Hepatocyte (in vitro differentiated cells): ENCODE data around the gene LRP1B.

Experiments
- EZH2 ChIP-seq: fragments of 200-600 bp; sonication (generic); IDR thresholded peaks from 2 replicates; pipeline ENCODE4 v1.6.1; 2016; ENCODE audit warnings: antibody characterized with exemption, mild to moderate bottlenecking, borderline replicate concordance
- TF ChIP-seq, protein P1 (sequence below): fragments of 200-600 bp; sonication (generic); IDR thresholded peaks from 2 replicates; pipeline ENCODE4 v1.5.1; 2016; ENCODE audit warnings: antibody characterized with exemption, mild to moderate bottlenecking; ENCODE audit not compliant: poor library complexity

DNA sequence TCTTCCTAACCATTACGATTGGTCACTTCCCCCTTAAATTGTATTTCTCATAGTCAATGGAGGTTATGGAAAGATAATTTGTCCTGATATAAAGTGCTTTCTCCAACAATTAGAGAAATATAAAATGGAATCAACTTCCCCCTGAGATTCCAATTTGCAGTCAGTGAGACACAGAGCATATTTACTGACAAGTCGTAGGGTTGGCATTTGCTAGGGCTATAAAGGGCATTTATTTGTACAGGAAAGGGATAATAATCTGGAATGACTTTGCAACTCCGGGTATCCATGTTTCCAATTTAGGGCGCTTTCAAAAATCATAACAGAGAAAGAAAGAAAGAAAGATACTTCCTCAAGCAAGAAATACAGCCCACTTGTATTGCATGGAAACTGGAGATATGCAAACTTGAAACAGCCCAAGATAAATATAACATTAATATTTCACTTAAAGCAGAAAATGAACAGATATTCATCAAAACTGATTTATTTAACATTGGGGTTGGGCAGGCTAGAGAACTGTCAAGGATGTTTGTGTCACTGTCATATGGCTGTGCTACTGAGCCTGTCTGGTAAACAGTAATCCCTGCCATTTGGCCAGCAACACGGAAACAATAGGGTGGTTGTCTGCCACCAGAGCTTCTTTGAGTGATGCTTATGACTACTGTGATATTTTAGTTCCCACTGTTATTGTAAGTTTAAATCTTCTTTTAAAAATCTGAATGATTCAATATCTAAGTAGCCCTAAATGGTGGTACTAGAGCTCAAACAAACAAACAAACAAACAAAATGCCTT is 621.8 kb downstream of the LRP1B start:
- TF ChIP-seq, protein P1, sequence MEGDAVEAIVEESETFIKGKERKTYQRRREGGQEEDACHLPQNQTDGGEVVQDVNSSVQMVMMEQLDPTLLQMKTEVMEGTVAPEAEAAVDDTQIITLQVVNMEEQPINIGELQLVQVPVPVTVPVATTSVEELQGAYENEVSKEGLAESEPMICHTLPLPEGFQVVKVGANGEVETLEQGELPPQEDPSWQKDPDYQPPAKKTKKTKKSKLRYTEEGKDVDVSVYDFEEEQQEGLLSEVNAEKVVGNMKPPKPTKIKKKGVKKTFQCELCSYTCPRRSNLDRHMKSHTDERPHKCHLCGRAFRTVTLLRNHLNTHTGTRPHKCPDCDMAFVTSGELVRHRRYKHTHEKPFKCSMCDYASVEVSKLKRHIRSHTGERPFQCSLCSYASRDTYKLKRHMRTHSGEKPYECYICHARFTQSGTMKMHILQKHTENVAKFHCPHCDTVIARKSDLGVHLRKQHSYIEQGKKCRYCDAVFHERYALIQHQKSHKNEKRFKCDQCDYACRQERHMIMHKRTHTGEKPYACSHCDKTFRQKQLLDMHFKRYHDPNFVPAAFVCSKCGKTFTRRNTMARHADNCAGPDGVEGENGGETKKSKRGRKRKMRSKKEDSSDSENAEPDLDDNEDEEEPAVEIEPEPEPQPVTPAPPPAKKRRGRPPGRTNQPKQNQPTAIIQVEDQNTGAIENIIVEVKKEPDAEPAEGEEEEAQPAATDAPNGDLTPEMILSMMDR: no peak
- no peak for TF ChIP-seq EZH2
